ENCODE results near the gene NSUN3. TPM values are rescaled to one million over a fixed set of nuclear protein-coding genes. Genes with fewer than 3 reads are reported as not detected.
"Not testable (repeated sequence)": the region's sequence is repeated elsewhere in the genome, so short reads cannot be mapped to it uniquely, and the experiment has no call there.

NSUN3 gene
- total and polyA plus RNA-seq, 12 donors: 3.1 to 18.9 (median 12.1) TPM

DNA sequence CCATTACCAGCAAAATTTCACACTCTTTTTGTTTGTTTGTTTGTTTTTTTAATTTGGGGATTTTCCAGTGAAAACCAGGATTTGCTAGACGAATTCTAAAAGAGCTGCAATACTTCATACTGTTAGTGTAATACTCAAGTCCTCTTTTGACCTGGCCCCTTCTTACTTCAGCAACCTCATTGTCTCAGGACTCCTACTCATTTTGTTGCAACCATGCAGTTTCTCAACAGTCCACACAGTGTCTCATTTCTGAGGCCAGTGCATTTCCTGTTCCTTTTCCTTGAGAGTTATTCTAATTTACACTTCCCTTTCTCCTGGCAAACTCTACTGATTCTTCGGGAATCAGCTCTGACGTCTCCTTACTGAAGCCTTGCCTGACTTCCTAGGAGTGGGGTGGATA, 35.6 kb downstream of the NSUN3 start:
- TF ChIP-seq, protein P1, sequence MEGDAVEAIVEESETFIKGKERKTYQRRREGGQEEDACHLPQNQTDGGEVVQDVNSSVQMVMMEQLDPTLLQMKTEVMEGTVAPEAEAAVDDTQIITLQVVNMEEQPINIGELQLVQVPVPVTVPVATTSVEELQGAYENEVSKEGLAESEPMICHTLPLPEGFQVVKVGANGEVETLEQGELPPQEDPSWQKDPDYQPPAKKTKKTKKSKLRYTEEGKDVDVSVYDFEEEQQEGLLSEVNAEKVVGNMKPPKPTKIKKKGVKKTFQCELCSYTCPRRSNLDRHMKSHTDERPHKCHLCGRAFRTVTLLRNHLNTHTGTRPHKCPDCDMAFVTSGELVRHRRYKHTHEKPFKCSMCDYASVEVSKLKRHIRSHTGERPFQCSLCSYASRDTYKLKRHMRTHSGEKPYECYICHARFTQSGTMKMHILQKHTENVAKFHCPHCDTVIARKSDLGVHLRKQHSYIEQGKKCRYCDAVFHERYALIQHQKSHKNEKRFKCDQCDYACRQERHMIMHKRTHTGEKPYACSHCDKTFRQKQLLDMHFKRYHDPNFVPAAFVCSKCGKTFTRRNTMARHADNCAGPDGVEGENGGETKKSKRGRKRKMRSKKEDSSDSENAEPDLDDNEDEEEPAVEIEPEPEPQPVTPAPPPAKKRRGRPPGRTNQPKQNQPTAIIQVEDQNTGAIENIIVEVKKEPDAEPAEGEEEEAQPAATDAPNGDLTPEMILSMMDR (IDR thresholded peaks at IDR 0.05): no peak
- TF ChIP-seq POLR2A (IDR thresholded peaks at IDR 0.05): no peak
- H3K36me3 ChIP-seq (replicated peaks in 1 of 2): peaks cover 0 to 20% of the 10 kb centered on the region in 2 donors

DNA sequence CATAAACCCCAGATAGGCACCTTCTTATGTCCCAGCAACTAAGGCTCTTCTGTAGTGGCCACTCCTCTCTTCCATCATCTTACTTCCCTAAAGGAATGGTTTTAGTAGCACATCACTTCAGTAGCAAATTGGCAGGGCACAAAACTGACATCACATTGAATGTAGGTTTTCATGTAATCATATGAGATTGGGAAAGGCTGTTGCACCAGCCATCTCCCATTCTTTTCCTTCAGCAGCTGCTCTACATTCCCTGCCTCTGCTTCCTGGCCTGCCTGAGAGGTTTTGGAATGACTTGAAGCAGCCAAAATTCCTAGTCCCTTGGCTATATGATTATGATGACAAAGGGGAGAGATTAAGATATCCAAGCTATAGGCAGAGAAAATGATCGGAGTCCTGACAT, 36.5 kb downstream of the NSUN3 start:
- Histone ChIP-seq H3K27ac (no peak overlapping the region), H3K27me3 (no peaks in the 10 kb centered on the region), H3K9me3 (replicated peaks in 1 of 3) (no peaks in the 10 kb centered on the region), H3K4me3 (no peak overlapping the region), H3K36me3 (replicated peaks in 1 of 2) (peaks cover 0 to 20% of the 10 kb centered on the region in 2 donors), H3K4me1 (replicated peaks in 1 of 2) (no peaks in the 10 kb centered on the region)
- intact Hi-C loops (cut with DNase I): no loop called here
- TF ChIP-seq POLR2A (IDR thresholded peaks at IDR 0.05): no peak
- 42 to 65% (median 51%) methylated on average over 1 of the region's 1 CpG for WGBS, 4 donors
- no peak for DNase-seq

More for the DNA sequence above, 35.6 kb downstream of the NSUN3 start:
- H3K27me3 ChIP-seq: no peaks in the 10 kb centered on the region
- no peak overlapping the region for H3K4me3 ChIP-seq
- H3K4me1 ChIP-seq (replicated peaks in 1 of 2): no peaks in the 10 kb centered on the region
- no peak overlapping the region for H3K27ac ChIP-seq
- WGBS, 4 donors: 66 to 76% (median 73%) methylated on average over 3 of the region's 3 CpGs
- intact Hi-C loops (cut with DNase I): no loop called here
- no peak for DNase-seq
- H3K9me3 ChIP-seq (replicated peaks in 1 of 3): no peaks in the 10 kb centered on the region

DNA sequence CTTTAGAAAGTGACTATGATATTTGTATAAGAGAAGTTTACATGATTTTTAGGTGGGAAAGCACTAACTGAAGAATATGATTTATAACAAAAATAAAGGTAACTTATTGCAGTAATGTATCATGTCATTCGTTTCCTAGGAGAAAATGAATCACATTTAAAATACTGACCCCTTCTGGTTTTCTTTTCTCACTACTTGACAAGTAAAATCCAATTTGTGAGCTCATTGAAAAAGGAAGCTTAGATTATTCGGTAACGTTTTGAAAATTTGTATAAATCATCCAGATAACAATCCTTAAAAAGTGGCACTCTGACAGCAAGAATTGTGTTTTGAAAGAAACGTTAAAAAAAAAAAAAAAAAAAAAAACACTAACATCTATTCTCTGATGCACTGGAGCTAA, 39.0 kb downstream of the NSUN3 start:
- no peaks in the 10 kb centered on the region for H3K9me3 ChIP-seq (replicated peaks in 1 of 3)
- DNase-seq: no peak
- intact Hi-C loops (cut with DNase I): no loop called here
- H3K4me3 ChIP-seq: no peak overlapping the region
- H3K4me1 ChIP-seq (replicated peaks in 1 of 2): no peaks in the 10 kb centered on the region
- 55 to 66% (median 62%) methylated on average over 4 of the region's 4 CpGs for WGBS, 4 donors
- no peaks in the 10 kb centered on the region for H3K27me3 ChIP-seq
- H3K27ac ChIP-seq: no peak overlapping the region
- peaks cover 0 to under 1% of the 10 kb centered on the region in 2 donors for H3K36me3 ChIP-seq (replicated peaks in 1 of 2)
- TF ChIP-seq, protein P1 (IDR thresholded peaks at IDR 0.05): no peak
- no peak for TF ChIP-seq POLR2A (IDR thresholded peaks at IDR 0.05)

DNA sequence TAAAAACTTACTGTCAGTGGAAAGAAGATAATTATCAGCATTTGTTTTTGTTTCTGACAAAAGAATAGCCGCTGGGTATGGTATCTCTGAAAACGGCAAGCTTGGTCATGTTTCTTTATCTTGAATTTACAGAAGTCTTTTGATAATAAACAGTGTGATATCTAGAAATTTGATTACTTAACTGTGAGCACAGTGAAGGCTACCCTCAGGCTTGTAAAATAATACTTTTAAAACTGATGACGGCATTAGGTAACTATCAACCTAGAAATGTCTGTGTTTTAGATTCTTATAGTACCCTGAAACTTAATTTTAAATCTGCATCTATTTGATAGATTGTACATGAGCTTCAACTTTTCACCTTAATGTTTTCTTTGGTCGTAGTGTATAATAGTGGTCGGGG, 43.4 kb downstream of the NSUN3 start:
- no peak for DNase-seq
- Histone ChIP-seq H3K9me3 (replicated peaks in 1 of 3) (no peaks in the 10 kb centered on the region), H3K27me3 (no peaks in the 10 kb centered on the region), H3K36me3 (replicated peaks in 1 of 2) (no peaks in the 10 kb centered on the region), H3K4me1 (replicated peaks in 1 of 2) (no peaks in the 10 kb centered on the region), H3K27ac (no peak overlapping the region), H3K4me3 (no peak overlapping the region)
- WGBS, 4 donors: 75 to 81% (median 77%) methylated on average over 5 of the region's 5 CpGs
- intact Hi-C loops (cut with DNase I): no loop called here
- TF ChIP-seq POLR2A (IDR thresholded peaks at IDR 0.05): no peak
- TF ChIP-seq, protein P1 (IDR thresholded peaks at IDR 0.05): no peak

DNA sequence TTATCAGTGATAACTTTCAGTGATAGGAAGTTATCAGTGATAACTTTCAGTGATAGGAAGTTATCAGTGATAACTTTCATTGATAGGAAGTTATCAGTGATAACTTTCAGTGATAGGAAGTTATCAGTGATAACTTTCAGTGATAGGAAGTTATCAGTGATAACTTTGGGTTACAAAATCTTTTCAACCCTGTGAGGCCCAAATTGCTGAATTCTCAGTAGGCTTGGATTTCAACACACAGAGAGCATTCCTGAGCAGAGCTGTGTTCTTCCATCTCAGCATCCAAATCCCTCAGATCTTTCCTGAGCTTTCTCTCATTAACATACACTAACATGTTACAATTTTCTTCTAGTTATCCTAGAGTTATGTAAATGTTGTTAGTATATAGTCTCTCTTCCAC, 47.4 kb downstream of the NSUN3 start:
- intact Hi-C loops (cut with DNase I); H3K27ac ChIP-seq; H3K9me3 ChIP-seq (replicated peaks in 1 of 3); H3K4me1 ChIP-seq (replicated peaks in 1 of 2); H3K36me3 ChIP-seq (replicated peaks in 1 of 2); H3K4me3 ChIP-seq; H3K27me3 ChIP-seq: not testable (repeated sequence)
- DNase-seq: peak in 1 of 7 donors; percentile 14

Measured in adrenal gland (tissue), 12 donors.